Heart left ventricle (tissue), 13 donors: ENCODE measurements around the gene CRYBG1.

Experiments
- CTCF ChIP-seq, 12 donors: fragments of 200-600 bp; sonication (generic) in 4 of 12; IDR thresholded peaks; one replicate each; pipeline versions ENCODE4 v1.5.0 to v1.8.0; 2018 to 2022; ENCODE audit warnings: antibody characterized with exemption in 12 of 12, mild to moderate bottlenecking in 5 of 12
- POLR2A ChIP-seq, 2 donors: fragments of 450-650 bp; IDR thresholded peaks; one replicate each; pipeline ENCODE4 v1.6.1; 2017; ENCODE audit warnings: antibody characterized with exemption in 2 of 2, mild to moderate bottlenecking in 2 of 2, moderate library complexity in 2 of 2
- donor health status: ischemic (EF 13 %, LVEDD 7.1; RV severe dilation, severe dysfunction).
- donor health status: DM: no; HTN: yes; CAD: no.
- donor health status: DM: no; HTN: no; CAD: no.
- donor health status: ischemic (EF 25% LVEDD 6.9; RV normal size, moderate dysfunction).
- donor health status: ischemic (EF 25% LVEDD 5.7; RV mildly dilated, moderate dysfunction).
- donor health status: ischemic (EF 35%, LVEDD 5.7; RV mildly dilated, moderate dysfunction).
- donor health status: nonischemic (EF 11% LVEDD 7.7; RV severe dilation, severe dysfunction).
- donor health status: DM: yes; HTN: yes; CAD: no.
- donor health status: PGD.
- donor health status: ischemic (EF 29% LVEDD 5.4; RV normal size, mild dysfunction).
- donor health status: nonischemic (EF 23%, LVEDD 6.1; RV moderate dilation, normal function).

GRCh38 chr6:106315765-106316374 lies 44.6 kb upstream of the CRYBG1 start:
- no peak for TF ChIP-seq CTCF (IDR thresholded peaks at IDR 0.05)
- TF ChIP-seq POLR2A (IDR thresholded peaks at IDR 0.05) = no peak
